K562 (cell line): Measurements from ENCODE around the gene FLCN. TPM values are rescaled to one million over a fixed set of nuclear protein-coding genes. Genes with fewer than 3 reads are reported as not detected.

ENCODE experiments used
- ATAC-seq: fragments of 200-7000 bp; cut with Tn5 transposase; 3 replicates; pipeline ENCODE4 v1.9.1; 2020; ENCODE audit warnings: moderate library complexity
- BruUV-seq: library from RNA; stranded (reverse); fragments of 400-500 nt; replicated peaks from 2 replicates; lab custom pipeline; 2021; lab: Mats Ljungman, UMichigan
- CTCF ChIA-PET: fragments of 300-600 bp; formaldehyde crosslinking; extraction: SDS; loops from one replicate; lab custom pipeline; 2021; ENCODE audit warnings: low intra/inter-chr PET ratio; lab: Yijun Ruan, JAX
- POLR2A ChIA-PET: fragments of 300-600, 350-650 bp; sonication (Branson Sonifier 250); formaldehyde crosslinking; extraction: SDS; loops from one replicate; lab custom pipeline; 2021; ENCODE audit warnings: antibody characterized with exemption, inconsistent platforms; lab: Yijun Ruan, JAX
- DNase-seq, 4 experiments: peaks; one replicate each; pipeline versions ENCODE4 v3.0.0 to v3.0.0-alpha.2; 2011 to 2018; ENCODE audit warnings: low spot score in 3 of 4, mixed read lengths in 3 of 4; ENCODE audit errors: extremely low read depth in 1 of 4
- FAIRE-seq: peaks from 2 replicates; lab custom pipeline; 2011; peaks lifted over from hg19 to GRCh38; lab: Jason Lieb, UNC
- H2AFZ ChIP-seq: 2 replicates; pipeline ENCODE4 v1.6.0; 2011; ENCODE audit warnings: low read depth, low read length, control low read depth, inconsistent platforms
- H3K27ac ChIP-seq: fragments of 200-600 bp; 3 replicates; pipeline ENCODE4 v1.8.0; 2011; ENCODE audit warnings: low read depth, mild to moderate bottlenecking, control low read depth, inconsistent platforms, low read length, moderate library complexity, mixed read lengths; ENCODE audit errors: extremely low read depth
- H3K27me3 ChIP-seq, 2 experiments: fragments of 300-600 bp in 1 of 2; 2 replicates in 1 of 2; 3 replicates in 1 of 2; pipeline versions ENCODE4 v1.6.0 to v1.8.0; 2011; ENCODE audit warnings: inconsistent platforms in 2 of 2, low read length in 2 of 2, mild to moderate bottlenecking in 1 of 2, mixed read lengths in 1 of 2, moderate library complexity in 1 of 2; ENCODE audit not compliant: control insufficient read depth in 2 of 2, insufficient read depth in 2 of 2
- H3K36me3 ChIP-seq: fragments of 300-600 bp; 3 replicates; pipeline ENCODE4 v1.8.0; 2011; ENCODE audit warnings: mild to moderate bottlenecking, low read length, inconsistent platforms; ENCODE audit not compliant: control insufficient read depth, insufficient read depth
- H3K4me1 ChIP-seq, 2 experiments: fragments of 200-600 bp in 1 of 2; replicated peaks in 1 of 2; 2 replicates in 1 of 2; 3 replicates in 1 of 2; pipeline versions ENCODE4 v1.5.1 to v1.8.0; 2011; ENCODE audit warnings: inconsistent platforms in 2 of 2, low read length in 2 of 2, mild to moderate bottlenecking in 1 of 2, mixed read lengths in 1 of 2, moderate library complexity in 1 of 2; ENCODE audit not compliant: control insufficient read depth in 2 of 2, insufficient read depth in 2 of 2
- H3K4me2 ChIP-seq: 2 replicates; pipeline ENCODE4 v1.6.1; 2011; ENCODE audit warnings: low read length, control low read depth, inconsistent platforms, mixed read lengths; ENCODE audit not compliant: insufficient read depth
- H3K4me3 ChIP-seq: fragments of 200-600 bp; sonication (generic), shearing (Covaris generic); 2 replicates; pipeline ENCODE4 v1.5.1; 2016; ENCODE audit warnings: control low read depth, inconsistent platforms
- H3K79me2 ChIP-seq: fragments of 200-600 bp; 3 replicates; pipeline ENCODE4 v1.8.0; 2011; ENCODE audit warnings: low read length, inconsistent platforms; ENCODE audit not compliant: control insufficient read depth, insufficient read depth
- H3K9ac ChIP-seq, 2 experiments: 2 replicates each; pipeline versions ENCODE4 v1.6.0 to v1.6.1; 2011; ENCODE audit warnings: low read depth in 2 of 2, low read length in 2 of 2, control low read depth in 1 of 2, inconsistent platforms in 1 of 2, mild to moderate bottlenecking in 1 of 2, mixed read lengths in 1 of 2; ENCODE audit not compliant: insufficient read depth in 1 of 2
- H3K9me1 ChIP-seq: one replicate; pipeline ENCODE4 v1.6.0; 2011; ENCODE audit warnings: inconsistent platforms, mild to moderate bottlenecking, low read length, moderate library complexity; ENCODE audit not compliant: control insufficient read depth, insufficient read depth
- H3K9me3 ChIP-seq: replicated peaks from 2 replicates; pipeline ENCODE4 v1.5.1; 2011; ENCODE audit warnings: low read depth, low read length, inconsistent platforms; ENCODE audit not compliant: control insufficient read depth, insufficient read depth
- H4K20me1 ChIP-seq: replicated peaks from 2 replicates; pipeline ENCODE4 v1.6.1; 2011; ENCODE audit warnings: low read length, inconsistent platforms, mixed read lengths; ENCODE audit not compliant: control insufficient read depth, insufficient read depth
- CBFA2T2 ChIP-seq: fragments of 450-650 bp; conservative IDR thresholded peaks from 2 replicates; pipeline ENCODE4 v1.6.1; 2017; ENCODE audit warnings: mild to moderate bottlenecking
- CBX1 ChIP-seq: sonication (generic); IDR thresholded peaks from 2 replicates; pipeline ENCODE4 v1.6.1; 2016; ENCODE audit warnings: antibody characterized with exemption, low read depth, mild to moderate bottlenecking
- CREB5 ChIP-seq: fragments of 250-450 bp; sonication (Bioruptor Pico); IDR thresholded peaks from 2 replicates; pipeline ENCODE4 v1.5.0; 2020; ENCODE audit warnings: mild to moderate bottlenecking
- HINFP ChIP-seq: fragments of 450-650 bp; conservative IDR thresholded peaks from 2 replicates; pipeline ENCODE4 v1.6.1; 2016; ENCODE audit warnings: missing genetic modification characterization, low read depth, mild to moderate bottlenecking, control low read depth, missing compliant biosample characterization
- HLTF ChIP-seq: fragments of 450-650 bp; IDR thresholded peaks from 2 replicates; pipeline ENCODE4 v1.6.1; 2016
- HOMEZ ChIP-seq: fragments of 250-450 bp; sonication (Bioruptor Pico); IDR thresholded peaks from 2 replicates; pipeline ENCODE4 v1.4.0; 2020; ENCODE audit warnings: mild to moderate bottlenecking, moderate library complexity
- MLLT1 ChIP-seq, 2 experiments: fragments of 450-650 bp; IDR thresholded peaks; 2 replicates each; pipeline ENCODE4 v1.6.1; 2016
- POLR2A ChIP-seq: fragments of 450-650 bp; conservative IDR thresholded peaks from 2 replicates; pipeline ENCODE4 v1.6.1; 2016
- SUPT5H ChIP-seq: fragments of 450-650 bp; IDR thresholded peaks from 2 replicates; pipeline ENCODE4 v1.6.1; 2016
- WGBS: fragments of 100-300 bp; shearing (Covaris generic); methylation state at CpG from one replicate; pipeline ENCODE4 v1.1.6; 2016; ENCODE audit warnings: low coverage, mixed read lengths; ENCODE audit not compliant: insufficient coverage; ENCODE audit errors: missing lambda C conversion rate; 5-methylcytosine and 5-hydroxymethylcytosine counted together
- in situ Hi-C: fragments of 300-500 bp; cut with MboI; formaldehyde crosslinking; loops from 4 replicates; pipeline ENCODE4 v1.15.0; 2018; ENCODE audit warnings: inconsistent platforms, mixed read lengths
- intact Hi-C: fragments of 100-400 bp; cut with micrococcal nuclease; formaldehyde crosslinking; loops from 2 replicates; pipeline ENCODE4 v1.14.2; 2022
- polyA plus RNA-seq, 8 experiments: library from polyadenylated mRNA; depleted of rRNA in 4 of 8; stranded (reverse) in 5 of 8; unstranded in 3 of 8; fragments of >200 nt; fragmentation: Nextera tagmentation in 2 of 8; fragmentation: Illumina TruSeq in 1 of 8; extraction: Ambion mirVana in 2 of 8; extraction: Trizol in 1 of 8; gene quantifications; 2 replicates each; pipeline versions ENCODE4 v1.2.1 to v1.2.3, GENCODE V29; 2011 to 2014; ENCODE audit warnings: inconsistent platforms in 1 of 8, missing spikeins in 1 of 8
- total RNA-seq, 7 experiments: library from RNA; depleted of rRNA in 6 of 7; stranded (reverse); fragments of >200 nt in 6 of 7; fragmentation: Illumina TruSeq in 2 of 7; extraction: Trizol in 2 of 7; gene quantifications; 2 replicates each; pipeline versions ENCODE4 v1.2.1 to v1.2.3, GENCODE V29; 2011 to 2021; ENCODE audit warnings: low replicate concordance in 1 of 7

The FLCN gene
- total and polyA plus RNA-seq, 9 of the 15 experiments (the other 6 are each of a cell fraction or from before 2014, with no cell fraction given) = 1.6 to 33.5 (median 10.9) TPM

- TF ChIP-seq HINFP (no peak), HLTF (no peak), CREB5 (CRISPR knock-in tag) (no peak), CBFA2T2 (no peak), CBX1 (no peak), MLLT1 (IDR thresholded peaks at IDR 0.05) (no peak), SUPT5H (no peak), POLR2A (no peak)
Observed at GRCh38 chr17:17167986-17168385, 69.0 kb downstream of the FLCN start (continued).

GRCh38 chr17:17167356-17167755, 69.6 kb downstream of the FLCN start:
- in situ Hi-C loops = no loop called here
- Histone ChIP-seq H3K4me2 (no peak overlapping the region), H4K20me1 (no peaks in the 10 kb centered on the region), H3K4me1 (peaks cover 5 to 8% of the 10 kb centered on the region in 2 experiments; a peak in 4 of 5 replicates), H2AFZ (no peak overlapping the region), H3K9me1 (peaks cover 3% of the 10 kb centered on the region), H3K36me3 (peaks cover 25% of the 10 kb centered on the region; the same call in 1 of the 3 replicates), H3K27ac (no peak overlapping the region), H3K9me3 (no peaks in the 10 kb centered on the region), H3K79me2 (no peaks in the 10 kb centered on the region), H3K27me3 (no peaks in the 10 kb centered on the region), H3K9ac (no peak overlapping the region), H3K4me3 (no peak overlapping the region)
- TF ChIP-seq HOMEZ (CRISPR knock-in tag) = no peak
- 90% methylated on average over 4 of the region's 10 CpGs for WGBS
- intact Hi-C loops = no loop called here
- CTCF ChIA-PET = no interaction called here
- no peak for ATAC-seq
- POLR2A ChIA-PET = interaction anchor here (0.8 to 1.6 kb wide), 3 partner anchors 17 to 30 kb away, joined by 3 to 4 read pairs (median 3); no protein-coding TSS in a partner anchor
- no TSS peak for BruUV-seq
- no peak for DNase-seq
- FAIRE-seq = no peak
